COR-L47 (cell line): ENCODE data around the gene GJA10.

Source experiments
- DNase-seq: peaks from one replicate; lab custom pipeline; 2025; lab: John Stamatoyannopoulos, UW

Gene GJA10

DNA sequence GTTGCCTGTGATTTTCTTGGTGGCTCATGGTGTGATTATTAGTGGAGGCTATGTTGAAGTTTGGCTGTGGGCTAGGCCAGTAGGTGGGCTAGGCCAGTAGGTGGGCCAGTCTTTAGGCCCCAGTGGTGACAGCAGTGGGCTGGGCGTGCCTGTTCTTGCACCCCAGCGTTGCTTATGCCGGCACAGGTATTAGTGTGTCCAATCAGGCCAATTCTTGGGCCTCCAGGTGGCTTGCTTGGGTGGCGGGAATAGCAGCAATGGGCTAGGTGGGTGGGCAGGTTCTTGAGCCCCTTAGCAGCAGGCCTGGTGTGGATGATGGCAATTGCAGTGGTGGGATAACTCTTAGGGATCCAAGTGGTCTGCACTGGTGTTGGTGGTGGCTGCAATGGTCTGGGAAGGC is 22.9 kb downstream of the GJA10 start:
- DNase-seq, result no peak

DNA sequence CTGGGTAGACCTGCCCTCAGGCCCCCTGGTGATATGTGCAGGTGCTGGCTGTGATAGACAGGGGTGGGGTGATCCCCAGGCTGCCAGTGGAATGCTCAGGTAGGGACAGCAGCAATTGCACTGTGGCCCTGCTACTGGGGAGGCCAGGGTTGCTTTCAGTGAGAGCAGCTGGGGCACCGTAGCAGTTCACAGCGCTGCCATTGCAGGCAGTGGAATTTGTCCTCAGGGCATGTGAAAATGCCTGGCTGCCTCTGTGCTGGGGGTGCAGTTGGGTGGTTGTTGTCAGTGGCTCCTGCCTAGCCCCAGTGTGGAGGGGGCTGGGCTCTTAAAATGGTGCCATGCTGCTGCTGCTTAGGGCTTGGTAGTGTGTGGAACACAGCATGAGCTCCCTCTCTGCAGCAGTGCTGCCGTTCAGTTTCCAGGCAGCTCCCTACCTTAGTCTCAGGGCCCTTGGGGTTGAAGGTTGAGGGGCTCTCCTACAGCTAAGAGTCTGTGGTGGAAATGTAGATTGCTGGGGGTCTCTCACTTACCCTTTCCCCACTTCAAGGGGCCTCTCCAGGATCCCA is 23.6 kb downstream of the GJA10 start:
- DNase-seq, result no peak

DNA sequence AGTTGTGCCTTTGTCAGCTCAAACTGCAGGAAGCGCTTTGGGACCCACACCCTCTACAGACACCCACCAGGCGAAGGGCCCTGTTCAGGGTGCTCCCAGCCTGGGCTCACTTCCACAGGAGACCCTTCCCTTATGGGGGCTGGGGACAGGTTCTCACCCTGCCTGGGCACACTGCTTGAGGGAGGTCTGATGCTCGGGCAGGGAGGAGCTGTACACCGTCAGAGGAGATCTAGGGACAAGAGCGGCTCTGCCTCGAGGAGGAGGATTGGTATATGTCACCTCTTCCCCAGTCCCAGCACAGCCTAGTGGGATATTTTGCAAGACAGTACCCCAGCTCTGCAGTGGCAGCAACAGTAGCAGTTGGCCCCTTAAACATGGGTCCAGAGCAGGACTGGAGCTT is 26.9 kb downstream of the GJA10 start:
- no peak for DNase-seq

DNA sequence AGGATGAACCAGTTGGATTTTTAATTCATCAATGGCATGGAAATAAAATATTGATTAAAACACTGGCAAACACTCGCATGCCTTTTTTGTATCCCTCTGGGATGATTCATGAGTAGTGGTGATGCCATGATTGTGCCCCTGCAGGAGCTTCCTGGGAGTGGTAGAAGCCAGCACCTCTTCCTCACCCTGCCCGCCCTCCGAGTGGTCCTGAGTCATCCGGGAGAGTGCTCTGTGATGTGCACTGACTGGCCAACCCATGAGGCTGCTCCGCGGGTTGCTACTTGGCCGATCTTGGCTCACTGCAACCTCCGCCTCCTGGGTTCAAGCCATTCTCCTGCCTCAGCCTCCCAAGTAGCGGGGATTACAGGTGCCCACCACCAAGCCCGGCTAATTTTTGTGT is 27.4 kb downstream of the GJA10 start:
- DNase-seq, result no peak

DNA sequence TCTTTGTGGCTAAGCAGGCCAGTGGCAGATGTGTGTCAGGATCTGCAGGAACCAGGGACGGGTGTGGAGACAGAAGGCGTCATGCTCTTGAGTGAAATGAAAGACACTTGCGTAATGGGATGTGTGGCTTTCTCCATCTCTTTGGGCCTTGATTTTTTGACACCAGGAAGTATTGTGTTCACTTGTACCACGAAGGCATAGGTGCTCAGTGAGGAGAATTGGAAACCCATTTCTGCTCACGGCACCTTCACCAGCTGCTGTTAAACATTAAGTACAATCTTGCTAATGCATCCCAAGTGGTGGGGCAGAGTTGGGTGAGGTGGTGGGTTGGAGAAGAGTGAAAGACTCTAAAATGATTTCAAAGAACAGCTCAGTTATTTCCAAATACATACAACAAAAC is 30.0 kb downstream of the GJA10 start:
- no peak for DNase-seq

DNA sequence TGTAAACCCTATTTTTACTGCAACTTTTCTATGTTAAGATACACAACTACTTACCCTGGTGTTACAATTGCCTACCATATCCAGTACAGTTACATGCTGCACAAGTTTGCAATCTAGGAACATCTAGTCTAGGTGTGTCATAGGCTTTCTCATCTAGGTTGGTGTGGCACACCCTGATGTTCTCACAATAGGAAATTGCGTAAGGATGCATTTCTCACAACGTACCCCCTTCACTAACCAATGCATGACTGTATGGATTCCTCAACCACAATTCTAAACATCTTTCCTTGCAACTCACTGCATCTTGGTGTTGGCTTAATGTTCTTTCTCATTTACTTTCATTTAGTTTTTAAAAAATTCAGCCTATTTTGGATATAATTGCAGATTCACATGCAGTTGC is 31.6 kb downstream of the GJA10 start:
- DNase-seq, result no peak

DNA sequence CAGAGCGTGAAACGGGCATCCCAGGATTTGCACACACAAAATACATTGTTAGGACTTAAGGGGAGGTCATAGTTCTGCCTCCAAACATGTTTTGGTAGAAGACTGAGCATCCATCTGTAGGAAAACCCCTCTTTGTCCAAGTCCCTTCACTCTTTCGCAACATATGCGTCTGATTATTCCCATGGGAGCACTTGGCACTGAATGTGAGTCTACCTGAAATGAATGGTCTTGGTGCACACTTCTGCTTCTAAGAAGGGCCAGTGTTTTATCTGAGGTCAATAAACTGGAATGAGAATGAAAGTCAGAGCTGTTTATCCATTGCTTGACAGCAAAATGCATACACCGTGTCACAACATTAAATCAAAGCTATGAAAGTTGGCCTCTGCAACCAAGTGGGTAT is 33.0 kb downstream of the GJA10 start:
- no peak for DNase-seq

DNA sequence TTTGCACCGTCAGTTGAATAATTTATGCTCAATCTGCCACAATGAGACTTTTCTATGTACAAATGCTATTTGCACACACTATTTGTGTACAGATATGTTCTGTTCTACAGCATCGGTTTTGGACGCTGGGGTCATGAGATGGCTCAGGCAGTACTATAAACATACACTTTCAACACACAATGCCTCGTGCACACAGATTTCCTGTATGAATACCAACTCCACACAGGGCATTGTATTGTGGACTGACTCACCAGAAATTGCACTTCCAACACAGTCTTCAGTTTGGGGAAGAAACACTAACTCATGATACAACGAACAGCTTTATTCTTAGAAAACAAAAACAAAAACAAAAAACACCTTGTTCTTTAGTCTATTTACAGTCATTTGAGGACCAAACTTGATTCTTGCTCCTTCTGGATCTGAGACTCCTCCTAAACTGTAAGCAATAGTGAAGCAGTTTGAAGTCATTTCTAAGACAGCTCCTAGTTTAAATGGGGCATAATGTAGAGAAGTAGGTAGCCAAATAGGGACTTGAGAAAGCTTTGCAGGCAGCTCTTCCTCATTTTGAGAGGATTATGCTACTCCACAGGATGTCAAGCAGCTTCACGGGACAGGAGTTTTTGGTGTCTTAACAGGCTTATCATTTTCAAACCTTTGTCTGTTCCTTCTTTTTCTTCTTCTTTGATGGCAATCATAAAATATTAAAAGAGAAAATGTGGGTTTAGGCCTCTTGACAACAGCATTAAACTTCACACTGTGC is 33.7 kb downstream of the GJA10 start:
- no peak for DNase-seq

DNA sequence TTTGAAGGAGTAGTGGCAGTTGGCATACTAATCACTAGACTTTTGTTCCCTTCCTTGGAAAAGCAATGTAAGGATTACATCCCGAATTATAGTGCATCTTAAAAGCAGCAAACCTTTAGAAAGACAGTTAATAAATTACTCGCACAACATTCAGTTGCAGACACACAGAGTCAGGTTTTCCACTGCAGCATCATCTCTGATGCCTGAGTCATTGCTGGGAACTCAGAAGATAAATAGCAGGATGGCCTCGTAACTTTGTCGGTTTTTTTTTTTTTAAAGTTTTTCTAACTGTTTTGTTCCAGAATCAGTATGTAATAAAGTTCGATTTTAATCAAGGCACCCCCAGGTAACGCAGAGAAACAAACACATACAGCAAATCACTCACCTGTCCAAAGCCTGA is 34.3 kb downstream of the GJA10 start:
- no peak for DNase-seq

DNA sequence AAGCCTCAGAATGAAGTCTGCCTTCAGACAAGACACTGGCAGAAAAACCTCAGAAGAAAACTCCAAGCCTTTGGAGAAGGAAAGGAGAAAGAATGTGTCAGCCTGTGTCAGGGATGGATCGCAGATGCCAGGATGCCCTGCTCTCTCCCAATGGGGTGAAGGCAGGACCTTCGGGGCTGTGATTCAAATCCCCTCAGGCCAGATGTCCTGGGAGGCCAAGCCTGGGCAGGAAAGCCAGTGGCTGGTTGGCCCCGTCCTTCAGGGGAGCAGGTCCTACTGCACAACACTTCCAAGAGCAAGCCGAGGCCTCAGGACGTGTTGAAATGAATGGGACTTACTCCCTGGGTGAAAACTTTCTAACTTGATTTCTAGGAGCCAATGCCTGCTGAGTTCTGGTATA is 36.5 kb downstream of the GJA10 start:
- no peak for DNase-seq

DNA sequence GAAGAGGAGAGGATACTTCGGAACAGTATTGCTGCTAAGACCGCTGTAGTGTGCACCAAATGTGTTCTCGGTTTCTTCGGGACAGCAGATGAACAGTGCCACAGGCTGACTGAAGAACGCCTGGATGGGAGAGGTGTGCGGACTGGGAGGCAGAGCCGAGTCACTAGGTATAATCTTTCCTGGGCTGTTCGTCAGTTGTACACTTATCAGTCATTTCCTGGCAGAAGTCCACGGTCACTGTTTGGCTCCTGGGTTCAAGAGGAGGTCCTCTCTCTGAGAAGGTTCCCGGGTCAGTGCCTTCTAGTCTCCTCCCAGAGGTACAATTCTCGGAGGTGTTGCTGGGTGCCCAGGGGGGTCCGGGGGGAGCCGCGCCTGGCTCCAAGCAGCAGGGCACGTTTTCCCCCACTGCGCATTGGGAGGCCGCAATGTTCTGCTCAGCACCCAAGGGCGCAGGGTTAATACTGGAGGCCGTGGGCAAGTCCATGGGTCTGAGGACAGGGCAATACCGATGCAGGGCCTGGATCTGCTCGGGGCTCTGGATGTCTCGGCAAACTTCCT is 38.1 kb downstream of the GJA10 start:
- DNase-seq, result no peak

DNA sequence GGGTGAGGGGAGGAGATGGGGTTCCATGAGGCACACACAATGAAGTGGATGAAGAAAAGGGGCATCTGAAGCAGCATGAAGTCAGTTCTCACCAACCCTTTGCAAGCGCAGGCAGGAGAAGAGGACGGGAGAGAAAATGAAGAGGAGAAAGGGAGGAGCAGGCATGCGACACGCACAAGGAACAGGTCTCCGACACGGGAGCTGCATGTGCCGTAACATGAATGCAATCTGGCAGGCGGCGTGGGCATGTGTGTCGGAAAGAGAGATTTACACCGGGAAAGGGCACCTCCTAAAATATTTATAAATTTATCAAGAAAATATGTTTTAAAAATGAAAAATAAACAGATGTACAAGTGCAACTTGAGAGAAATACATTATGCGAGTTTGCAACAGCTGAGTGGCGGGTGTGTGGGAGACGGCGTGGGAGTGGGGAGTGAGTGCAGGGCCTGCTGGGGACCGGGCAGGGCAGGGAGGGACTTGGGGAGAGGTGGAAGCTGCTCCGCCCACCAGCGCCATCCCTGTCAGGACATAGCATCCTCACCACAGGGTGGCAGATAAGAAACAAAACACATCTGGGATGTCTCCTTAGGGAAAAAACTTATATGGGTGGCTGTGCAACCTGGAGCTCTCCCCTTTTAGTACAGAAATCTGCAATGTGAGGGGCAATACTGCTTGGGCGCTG is 40.6 kb downstream of the GJA10 start:
- no peak for DNase-seq

DNA sequence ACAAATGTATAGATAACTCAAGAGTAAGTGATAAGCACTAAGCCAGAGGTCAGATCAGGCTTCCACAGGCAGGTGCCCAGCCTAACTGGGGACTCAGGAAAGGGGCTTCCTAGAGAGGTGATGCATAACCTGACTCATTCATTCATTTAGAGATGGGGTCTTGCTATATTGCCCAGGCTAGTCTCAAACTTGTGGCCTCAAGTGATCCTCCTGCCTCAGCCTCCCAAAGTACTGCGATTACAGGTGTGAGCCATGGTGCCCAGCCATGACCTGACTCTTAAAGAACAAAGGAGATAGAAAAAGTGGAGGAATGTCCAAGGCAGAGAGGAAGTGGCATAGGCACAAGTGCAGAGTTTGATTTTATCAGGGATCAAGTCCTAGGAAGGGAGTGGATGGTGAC is 41.9 kb downstream of the GJA10 start:
- DNase-seq, result no peak

DNA sequence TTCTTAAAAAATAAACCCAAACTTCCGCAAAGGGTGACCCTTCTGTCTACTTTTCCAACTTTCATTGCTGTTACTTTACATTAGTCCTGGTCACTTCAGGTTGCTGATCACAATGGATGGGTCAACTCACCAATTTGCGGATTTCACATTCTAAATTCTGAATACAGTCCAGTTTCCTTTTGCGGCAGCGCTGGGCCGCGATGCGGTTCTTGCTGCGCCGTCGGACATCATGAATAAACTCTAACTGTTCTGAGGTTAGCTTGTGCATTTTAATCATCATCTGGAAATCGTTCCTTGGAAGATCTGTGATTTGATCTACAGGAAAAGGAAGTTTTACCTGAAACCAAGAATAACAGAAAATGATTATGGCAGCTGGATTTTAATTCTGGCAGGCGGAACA is 43.7 kb downstream of the GJA10 start:
- DNase-seq, result no peak

DNA sequence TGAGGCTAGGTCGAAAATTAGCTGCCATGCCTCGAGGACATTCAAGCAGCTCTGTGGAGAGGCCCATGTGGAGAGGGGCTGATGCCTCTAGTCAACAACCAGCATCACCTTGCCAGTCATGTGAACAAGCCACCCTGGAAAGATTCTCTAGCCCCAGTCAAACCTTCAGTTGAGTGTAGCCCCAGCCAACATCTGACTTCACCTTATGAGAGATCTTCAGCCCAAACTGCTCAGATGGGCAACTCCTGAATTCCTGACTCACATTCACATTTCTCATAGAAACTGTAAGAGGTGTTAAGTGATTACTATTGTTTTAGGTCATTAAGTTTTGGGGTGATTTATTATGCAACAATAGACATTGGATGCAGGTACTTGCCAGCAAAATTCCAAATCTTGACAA is 44.9 kb downstream of the GJA10 start:
- DNase-seq, result no peak

DNA sequence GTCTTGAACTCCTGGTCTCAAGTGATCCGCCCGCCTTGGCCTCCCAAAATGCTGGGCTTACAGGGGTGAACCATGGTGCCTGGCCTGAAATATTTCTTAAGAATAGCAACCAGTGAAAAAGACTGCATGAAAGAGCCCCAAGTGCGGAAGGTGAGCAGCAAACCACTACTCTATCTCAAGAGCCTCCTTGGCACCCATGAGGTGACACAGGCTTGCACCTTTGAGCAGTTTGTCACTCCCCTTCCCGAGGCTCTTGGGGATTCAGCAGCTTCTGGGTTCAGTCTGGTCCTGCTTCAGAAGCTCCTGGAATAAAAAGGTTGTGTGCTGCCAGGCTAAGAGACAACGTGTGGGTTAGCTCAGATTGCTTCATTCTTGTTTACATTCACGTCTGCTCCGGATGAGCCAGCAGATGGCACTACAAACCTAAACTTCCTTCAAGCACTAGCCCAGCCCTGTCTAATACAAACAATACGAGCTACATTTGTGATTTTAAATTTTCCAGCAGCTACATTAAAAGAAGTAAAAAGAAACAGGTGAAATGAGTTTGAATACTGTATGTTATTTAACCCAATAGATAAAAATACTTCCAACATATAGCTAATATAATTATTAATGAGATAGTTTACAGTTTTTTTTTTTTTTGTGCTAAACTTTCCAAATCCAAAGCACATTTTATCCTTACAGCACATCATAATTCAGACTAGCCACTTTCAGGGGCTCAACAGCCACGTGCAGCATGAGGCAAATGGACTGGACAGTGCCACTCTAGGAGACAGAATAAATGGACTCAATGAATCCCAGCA is 46.2 kb downstream of the GJA10 start:
- peak; percentile 60 for DNase-seq

DNA sequence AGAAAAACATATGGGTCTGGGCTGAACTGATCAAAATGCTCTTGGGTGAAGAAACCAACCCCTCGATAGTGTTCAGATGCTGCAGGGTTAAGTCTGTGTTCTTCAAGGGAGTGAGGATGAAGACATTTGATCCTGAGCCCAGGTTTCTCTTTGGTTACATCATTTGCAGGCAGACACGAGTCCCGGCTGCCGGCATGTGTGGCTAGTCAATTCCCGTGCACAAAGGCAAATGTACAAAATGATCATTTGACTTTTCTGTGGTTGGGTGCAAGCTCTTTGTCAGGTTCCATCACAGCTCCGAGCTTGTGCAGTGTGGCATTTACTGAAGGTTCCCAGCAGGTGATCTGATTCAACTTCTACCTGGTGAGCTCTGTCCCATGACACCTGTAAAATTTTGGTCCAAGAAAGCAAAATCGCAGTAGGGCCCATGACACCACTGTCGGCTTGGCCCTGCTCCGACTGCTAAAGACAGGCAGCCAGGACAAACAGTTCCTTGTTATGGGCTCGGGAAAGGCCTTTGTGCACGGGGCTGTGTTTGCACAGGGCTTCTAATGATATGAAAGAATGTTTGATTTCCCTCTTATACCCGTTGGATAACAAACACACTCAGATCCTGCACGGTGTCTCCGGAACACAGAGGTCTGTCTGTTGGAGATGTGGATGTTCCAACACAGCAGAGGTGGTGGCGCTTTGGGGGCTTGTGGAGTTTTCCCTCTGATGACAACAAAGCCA is 46.9 kb downstream of the GJA10 start:
- no peak for DNase-seq

DNA sequence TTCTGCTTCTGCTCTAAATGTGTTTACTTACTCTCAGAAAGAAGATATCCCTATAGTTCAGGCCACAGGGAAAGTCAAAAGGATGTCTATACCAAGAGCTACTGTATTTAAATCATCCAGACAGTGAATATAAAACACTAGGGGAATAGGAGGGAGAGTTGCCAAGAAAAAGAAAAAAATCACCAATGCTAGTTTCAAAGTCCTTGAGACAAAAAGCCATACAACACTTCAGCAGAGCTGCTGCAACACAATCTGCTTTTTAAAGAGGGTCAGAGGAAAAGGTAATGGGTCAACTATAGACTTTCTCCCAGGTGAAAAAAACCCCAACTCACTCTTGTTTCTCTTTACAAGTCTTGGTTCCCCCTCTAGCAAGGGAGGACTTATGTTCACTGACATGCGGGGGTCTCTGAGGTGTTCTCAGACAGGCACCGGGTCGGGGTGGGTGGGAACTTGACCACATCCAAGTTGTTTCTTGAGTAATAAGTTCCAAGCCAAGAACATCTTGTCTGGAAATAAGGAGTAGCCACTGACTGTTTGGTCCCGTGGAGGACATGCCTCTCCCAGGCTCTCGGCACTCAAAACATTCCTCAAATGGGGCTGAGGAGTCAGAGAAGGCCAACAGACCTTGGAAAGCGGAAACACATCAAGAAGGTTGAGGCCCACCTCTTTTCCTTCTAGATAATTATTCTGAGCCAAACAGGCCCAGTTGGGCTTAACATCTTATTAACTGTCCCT is 47.7 kb downstream of the GJA10 start:
- DNase-seq, result no peak

DNA sequence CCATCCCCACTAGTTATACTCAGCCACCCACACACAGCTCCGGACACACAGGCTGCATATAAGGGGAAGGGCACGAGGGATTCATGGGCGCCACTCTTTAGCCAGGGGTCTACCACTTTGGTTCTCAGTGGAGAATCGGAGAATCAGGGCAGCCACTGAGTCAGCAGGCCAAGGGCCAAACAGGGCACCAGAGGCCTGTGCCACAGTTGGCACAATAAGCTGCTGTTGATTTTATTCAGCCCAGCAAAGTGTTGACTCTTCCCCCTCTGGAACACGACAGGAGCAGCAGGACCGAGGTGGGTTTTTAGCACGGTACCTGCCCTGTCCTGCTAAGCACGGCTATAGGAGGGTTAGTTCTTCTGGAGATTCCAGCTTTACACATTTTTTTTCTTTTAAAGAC is 48.3 kb downstream of the GJA10 start:
- no peak for DNase-seq

DNA sequence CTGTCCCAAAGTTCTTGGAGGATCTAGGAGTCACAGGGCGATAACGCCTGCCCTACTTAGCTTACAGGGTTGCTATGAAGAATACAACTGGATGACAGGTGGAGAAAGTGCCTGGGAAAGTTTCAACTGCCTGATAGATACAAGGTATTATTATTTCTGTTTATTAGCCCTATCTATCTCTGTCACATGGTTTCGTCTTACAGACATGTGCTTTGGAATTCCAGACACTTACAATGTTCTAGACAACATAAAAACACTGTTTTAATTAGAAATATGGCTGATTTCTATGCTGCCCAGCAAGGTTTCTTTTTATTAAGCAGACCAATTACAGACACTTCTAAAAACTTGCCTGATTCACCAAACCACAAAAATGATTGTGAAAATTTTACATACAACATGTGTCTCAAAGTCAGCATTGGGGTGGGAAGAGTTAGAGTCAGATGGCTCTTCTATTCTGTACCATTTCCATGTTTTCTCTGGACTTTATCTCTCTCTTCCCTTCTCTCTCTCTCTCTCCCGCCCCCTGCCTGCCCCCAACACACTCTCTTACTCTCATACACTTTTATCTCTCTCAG is 50.0 kb downstream of the GJA10 start:
- DNase-seq, result no peak
